GM18507 (cell line): Measurements from ENCODE around the gene CCDC88C.
A peak's percentile ranks its signal among the peaks of the same experiment; 100 is the strongest.

Source experiments
- DNase-seq: peaks from one replicate; pipeline ENCODE4 v3.0.0; 2011; ENCODE audit warnings: low read depth; ENCODE audit not compliant: insufficient read length; ENCODE audit errors: extremely low spot score
- FAIRE-seq: peaks from 2 replicates; lab custom pipeline; 2011; peaks lifted over from hg19 to GRCh38; lab: Jason Lieb, UNC

The CCDC88C gene

DNA sequence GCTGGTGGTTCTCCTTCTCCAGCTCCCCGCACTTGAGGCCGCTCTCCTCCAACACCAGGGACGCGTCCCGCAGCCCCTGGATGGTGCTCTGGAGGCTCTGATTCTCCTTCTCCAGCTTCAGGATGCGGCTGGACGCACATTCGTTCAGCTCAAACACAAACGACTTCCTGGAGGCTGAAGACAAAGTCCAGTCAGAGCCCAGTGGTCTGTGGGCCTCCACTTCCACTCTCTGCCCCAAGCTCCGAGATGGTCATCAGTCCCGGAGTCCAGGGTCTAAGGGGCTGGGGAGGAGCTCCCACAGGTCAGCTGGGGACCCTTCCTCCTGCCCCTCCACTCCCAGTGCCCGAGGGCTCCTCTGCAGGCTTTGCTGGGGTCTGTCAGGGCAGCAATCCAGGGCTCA, 96.5 kb downstream of the CCDC88C start:
- FAIRE-seq = no peak
- DNase-seq = no peak

DNA sequence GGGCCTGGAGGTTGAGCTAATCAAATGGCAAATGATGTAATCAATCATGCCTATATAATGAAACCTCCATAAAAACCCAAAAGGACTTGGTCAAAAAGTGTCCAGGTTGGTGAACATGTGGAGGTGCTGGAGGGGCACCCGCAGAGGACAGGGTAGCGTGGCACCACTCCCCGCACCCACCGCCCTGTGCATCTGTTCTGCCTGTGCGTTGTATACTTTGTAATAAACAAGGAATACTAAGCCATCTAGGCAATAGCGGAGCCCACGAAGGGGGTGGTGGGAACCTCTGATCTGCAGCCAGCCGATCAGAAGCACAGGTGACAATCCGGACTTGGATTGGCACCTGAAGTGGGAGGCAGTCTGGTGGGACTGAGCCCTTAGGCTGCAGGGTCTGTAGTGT, 97.4 kb downstream of the CCDC88C start:
- DNase-seq = no peak
- FAIRE-seq = no peak

DNA sequence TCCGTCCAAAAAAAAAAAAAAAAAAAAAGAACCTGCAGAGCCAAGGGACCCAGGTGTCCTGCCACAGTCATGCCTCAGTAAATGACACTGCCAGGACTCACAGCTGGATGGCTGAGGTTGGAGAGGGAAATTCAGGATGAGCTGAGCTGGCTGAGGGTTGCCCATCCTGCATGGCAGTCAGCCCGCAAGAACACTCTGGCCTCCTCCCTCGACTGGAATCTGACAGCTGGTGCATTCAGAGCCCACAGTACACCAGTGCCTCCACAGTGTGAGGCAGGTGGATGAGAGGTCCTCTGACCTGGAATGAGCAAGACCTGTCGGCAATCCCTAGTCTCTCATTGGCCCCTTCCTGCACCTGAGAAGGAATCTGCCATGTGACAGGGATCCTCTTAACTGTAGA, 98.7 kb downstream of the CCDC88C start:
- no peak for DNase-seq

DNA sequence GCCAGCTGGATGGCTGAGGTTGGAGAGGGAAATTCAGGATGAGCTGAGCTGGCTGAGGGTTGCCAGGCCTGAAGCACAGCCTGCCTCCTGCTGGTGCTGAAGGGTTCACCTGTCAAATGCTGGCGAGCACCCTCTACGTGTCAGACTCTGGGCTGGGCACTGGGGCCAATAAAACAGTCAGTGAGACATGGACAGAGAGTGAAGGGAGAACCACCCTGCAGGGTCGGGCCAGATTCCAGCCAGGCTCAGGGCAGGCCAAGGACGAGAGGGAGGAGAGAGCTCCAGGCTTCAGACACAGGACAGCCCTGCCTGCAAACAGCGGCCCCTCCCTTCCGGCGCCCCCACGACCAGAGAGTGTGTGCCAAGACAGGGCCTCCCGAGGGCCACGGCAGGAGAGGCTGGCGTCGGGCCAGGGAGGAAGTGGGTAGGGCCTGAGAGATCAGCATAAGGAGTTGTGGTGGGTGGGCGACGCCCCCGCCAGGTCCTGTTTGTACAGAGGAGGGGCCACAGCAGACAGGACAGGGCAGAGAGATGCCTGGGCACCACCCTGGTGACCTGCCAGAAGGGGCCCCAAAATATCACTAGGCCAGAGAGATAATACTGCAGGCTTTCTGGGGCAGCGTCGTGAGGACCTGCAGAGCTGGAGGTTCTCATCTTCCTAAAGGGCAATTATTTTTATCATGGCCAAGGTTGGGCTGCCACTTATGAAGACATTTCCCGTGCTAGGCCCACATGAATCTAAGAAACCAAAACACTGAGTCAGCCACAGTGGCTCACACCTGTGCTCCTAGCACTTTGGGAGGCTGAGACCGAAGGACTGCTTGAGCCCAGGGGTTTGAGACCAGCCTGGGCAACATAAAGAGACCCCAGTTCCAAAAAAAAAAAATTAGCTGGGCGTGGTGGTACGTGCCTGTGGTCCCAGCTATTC, 100.0 kb downstream of the CCDC88C start:
- peak; percentile 74 for FAIRE-seq
- no peak for DNase-seq

More for the DNA sequence above, 98.7 kb downstream of the CCDC88C start:
- FAIRE-seq = no peak

DNA sequence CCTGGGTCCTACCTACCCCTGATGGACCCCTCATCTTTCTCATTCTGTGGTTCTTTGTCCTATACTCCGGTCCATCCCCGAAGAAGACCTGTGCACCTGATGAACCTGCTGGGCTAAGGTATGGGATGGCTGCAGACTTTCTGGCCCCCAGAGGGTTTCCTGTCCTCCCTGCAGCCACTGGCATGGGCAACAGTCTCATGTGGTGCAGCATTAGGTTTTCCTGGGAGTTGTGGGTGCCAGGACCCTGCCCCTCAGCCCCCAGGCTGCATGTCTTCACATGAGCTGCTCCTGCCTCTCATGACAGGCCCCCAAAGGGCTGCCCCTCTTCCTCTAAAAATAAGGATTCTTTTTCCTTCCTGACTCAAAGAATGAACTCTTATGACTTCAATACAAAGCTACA, 100.9 kb downstream of the CCDC88C start:
- FAIRE-seq (no peak), DNase-seq (no peak)

DNA sequence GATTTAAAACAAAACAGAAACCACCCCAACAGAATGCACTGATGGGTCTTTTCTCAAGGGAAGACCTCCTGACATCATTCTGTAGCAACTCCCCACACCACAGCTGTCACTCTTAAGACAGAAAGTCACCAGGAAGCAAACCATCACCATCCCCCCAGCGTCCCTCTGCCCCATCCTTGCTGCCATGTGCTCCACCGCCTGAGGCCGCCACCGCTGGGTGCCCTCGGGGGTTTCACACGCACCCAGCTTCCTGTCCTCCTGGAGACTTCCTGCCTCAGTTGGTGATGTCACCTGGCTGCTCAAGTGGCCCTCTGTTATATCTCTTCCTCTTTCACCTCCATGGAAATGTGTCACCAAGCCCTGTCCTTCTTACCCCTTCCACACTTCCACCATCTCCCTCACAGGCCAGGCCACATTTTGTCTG, 101.8 kb downstream of the CCDC88C start:
- DNase-seq = peak; percentile 76
- peak; percentile 99 for FAIRE-seq

DNA sequence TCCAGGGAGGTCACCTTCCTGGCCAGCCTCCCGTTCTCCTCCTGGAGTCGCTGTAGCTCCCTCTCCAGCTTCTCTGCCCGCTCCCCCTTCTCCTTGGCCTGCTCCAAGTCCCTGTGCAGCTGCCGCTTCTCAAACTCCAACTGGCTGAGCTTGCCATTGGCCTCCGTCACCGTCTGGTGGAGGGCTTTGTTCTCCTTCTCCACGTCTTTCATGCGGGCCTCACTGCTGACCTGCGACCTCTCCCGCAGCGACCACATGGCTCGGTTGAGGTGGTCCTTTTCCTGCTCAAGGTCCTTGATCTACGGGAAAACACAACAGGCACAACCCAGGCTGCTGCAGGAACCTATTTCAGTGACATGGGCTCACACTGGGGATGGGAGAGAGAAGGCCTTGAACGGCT, 103.8 kb downstream of the CCDC88C start:
- FAIRE-seq (no peak), DNase-seq (no peak)

DNA sequence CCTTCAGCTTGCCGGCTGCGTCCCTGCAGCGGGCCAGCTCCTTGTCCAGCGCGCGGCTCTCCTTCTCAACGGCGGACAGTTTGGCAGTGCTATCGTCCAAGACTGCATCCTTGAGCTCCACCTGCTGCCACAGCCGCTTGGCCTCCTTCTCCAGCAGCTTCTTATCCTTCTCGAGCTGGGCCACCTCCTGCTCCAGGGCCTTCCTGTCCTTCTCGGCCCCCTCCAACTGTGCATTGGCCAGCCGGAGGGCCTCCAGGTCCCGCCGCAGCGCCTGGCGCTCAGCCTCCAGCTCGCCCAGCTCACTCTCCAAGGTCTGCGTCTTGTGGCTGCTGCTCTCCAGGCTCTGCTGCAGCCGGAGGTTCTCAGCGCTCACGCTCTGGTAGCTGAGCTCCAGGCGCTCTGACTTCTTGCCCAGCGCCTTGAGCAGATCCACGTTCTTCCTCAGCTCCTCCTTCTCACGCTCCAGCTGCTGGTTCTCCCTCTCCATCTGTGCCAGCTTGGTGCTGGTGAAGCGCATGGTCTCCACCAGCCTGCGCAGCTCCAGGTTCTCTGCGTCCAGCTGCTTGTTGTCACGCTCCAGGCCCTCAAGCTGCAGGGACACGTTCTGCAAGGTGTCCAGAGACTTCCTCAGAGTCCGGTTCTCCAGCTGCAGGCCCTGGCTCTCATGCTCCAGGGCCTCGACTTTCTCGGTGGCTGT, 104.3 kb downstream of the CCDC88C start:
- no peak for FAIRE-seq
- DNase-seq = no peak

DNA sequence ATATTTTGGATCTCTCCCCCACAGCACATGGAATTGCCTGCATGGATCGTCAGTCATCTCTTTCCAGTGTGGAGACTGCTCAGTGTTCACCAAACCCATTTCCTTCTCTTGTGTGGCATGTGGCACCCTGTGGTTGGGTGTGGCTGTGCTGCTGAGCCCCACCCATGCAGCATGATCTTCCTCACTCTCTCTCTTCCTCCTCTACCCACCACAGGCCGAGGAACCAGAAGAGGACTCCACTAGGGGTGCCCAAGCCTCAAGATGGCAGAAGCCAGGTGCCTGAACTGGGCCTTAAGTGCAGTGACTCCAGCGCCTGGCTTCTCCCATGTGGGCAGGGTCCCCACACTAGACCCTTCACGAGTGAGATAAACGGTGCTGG, 106.3 kb downstream of the CCDC88C start:
- FAIRE-seq = no peak
- no peak for DNase-seq

DNA sequence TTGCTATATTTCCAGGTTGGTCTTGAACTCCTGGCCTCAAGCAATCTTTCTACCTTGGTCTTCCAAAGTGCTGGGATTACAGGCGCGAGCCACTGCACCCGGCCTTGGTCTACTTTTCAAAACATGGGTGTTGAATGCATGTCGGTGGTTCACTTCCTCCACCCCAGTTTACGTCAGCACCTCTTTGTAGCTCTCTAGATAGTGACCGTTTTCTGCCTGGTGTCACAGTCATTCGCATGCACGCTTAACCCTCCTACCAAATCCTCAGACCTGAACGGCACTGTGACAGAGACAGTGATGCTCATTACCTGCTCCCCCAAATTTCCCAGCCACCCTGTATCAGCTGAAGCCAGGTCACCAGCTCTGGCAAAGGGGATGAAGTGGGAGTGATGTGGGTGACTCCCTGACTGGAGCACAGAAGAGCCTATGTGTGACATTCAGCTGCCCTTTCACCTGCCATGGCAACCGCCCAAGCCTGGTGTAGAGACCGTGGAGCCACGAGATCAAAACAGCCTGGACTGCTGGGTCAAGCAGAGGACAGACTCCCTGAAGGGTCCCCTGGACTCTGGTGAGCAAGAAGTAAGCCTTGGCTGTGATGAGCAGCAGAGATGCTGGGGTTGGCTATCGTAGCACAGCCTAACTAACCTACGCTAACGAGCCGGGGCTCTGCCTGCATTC, 106.9 kb downstream of the CCDC88C start:
- FAIRE-seq (no peak), DNase-seq (no peak)

DNA sequence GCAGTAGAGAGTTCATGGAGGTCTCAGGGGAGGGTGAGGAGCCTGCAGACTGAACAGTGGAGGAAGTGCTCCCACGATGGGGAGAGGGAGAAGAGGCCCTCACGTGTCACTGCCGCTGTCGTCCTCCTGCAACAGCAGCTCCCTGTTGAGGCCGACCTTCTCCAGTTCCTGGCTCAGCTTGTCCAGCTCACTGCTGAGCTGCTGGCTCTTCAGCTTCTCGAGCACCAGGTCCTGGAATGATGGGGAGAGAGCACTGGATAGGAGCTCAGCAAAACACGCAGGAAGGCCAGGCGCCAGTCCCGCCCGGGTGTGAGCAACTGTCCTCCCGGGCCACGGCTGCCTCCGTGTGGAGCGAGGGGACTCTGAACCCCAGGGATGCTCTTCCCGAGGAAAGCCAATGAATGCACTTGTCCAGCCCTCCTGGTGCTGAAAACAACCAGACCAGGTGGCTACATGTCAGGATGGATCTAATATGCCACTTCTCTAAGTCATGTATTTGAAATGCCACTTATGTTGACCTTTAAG, 107.8 kb downstream of the CCDC88C start:
- DNase-seq = no peak
- FAIRE-seq = no peak

DNA sequence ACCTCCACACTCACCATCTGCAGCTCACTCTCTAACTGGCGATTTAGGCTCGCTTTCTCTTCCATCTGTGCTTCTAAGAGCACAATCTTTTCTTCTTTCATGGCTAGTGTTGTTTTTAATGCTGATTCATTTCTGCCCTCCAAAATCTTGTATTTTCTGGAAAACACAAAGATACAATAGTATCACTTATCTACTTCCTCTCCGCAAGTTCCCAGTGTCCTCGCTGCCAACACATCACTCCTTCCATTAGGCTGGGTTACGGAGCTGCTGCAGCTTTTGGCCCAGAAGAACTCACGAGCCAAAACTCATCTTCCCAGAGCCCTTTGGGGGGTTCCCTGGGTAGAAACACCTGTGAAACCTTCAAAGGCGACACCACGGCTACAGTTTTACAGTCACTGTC, 109.3 kb downstream of the CCDC88C start:
- FAIRE-seq = no peak
- DNase-seq = no peak

DNA sequence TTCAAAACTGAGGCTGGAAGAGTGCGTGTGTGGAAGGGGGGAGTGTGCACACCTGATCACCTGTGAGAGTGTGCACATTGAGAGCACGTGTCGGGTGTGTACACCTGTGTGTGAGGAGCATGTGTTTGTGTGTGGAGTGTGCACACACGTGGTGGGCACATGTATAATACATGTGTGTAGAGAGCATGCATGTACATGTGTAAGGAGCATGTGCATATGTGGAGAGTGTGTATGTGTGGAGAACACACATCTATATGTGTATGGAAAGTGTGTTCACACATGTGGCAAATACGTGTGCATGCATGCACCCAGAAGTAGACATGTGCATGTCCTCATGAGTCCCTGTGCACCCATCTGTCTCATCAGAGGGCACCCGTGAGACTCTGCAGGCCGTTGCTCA, 110.0 kb downstream of the CCDC88C start:
- FAIRE-seq (no peak), DNase-seq (no peak)

DNA sequence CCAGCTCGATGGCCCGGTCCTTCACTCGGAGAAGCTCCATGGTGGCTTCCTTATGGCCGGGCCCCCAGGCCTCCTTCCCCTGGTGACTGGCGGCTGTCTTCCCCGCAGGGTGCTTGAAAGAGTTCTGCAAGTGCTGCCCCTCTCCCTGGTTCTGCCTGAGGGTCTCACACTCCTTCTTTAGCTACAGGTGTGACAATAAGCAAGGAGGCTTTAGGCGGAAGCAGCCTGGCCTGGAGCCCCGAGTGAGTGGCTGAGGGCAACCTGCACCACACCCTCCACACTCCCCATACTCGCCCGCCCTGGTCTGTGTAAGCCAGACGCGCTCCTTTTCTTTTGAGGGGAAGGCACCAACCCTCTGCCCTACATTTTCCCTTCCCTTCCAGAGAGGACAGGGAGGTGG, 110.6 kb downstream of the CCDC88C start:
- FAIRE-seq = no peak

DNA sequence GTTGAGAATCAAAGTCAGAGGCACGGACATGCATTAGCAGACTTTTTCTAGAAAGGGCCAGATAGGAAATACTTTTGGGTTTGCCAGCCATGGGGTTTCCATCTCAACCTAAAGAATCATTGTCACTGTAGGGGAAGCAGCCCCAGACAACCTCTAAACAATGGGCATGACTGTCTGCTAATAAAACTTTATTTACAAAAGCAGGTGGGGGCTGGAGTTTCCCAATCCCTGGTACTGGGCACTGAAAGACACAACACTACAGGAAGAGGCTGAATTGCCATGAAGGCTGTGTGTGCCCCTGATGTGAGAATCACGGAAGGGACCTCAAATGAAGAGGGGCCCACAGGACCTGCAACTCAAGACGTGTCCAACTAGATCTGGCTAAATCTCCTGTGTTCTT, 111.1 kb downstream of the CCDC88C start:
- DNase-seq (no peak), FAIRE-seq (no peak)

More for the DNA sequence above, 110.6 kb downstream of the CCDC88C start:
- no peak for DNase-seq

DNA sequence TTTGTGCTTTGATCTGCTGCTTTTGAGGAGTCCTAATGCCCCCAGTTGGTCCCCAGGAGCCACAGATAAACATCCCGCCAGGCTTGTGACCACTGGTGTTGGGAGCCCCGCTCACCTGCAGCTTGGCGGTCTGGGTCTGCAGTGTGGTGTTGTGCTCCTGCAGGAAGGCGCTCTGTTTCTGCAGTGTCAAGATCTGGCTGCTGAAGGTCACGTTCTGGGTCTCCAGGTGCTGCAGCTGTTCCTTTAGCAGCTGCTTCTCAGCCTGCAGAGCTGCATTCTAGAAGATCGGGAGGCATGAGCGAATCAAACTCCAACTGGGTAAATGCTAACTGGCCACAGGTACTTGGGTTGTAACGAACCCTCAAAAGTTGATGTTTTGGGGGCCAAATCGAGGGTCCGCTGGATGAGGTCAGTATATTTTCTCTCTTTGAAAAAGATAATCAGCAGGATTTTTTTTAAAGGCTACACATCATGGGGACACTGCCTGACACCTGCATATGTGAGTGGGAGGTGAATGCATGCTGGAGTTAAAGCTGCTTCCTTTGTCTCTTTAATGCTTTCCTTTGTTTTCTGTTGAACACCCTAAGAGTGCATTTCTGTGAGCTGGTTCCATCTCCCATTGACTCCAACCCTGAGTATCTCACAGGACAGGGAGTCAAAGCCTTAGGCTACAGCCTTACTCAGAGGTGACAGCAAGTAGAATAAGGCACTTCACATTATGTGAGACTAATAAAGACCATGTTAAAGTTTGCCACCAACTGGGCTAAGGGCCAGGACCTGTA, 111.8 kb downstream of the CCDC88C start:
- no peak for DNase-seq
- no peak for FAIRE-seq

DNA sequence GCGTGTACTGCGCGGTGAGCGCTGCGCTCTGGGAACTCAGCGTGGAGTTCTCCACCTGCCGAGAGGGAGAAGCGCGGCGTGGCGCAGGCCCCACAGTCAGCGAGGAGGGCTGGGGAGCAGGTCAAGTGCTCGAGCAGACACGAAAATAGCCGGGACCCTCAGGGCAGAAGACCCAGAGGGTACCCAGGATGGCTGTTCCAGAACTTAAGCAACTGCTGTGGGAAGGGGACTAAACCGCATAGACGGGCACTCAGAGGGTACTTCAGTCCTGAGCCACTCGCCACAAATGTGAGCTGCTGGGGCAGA, 113.7 kb downstream of the CCDC88C start:
- FAIRE-seq (no peak), DNase-seq (no peak)

DNA sequence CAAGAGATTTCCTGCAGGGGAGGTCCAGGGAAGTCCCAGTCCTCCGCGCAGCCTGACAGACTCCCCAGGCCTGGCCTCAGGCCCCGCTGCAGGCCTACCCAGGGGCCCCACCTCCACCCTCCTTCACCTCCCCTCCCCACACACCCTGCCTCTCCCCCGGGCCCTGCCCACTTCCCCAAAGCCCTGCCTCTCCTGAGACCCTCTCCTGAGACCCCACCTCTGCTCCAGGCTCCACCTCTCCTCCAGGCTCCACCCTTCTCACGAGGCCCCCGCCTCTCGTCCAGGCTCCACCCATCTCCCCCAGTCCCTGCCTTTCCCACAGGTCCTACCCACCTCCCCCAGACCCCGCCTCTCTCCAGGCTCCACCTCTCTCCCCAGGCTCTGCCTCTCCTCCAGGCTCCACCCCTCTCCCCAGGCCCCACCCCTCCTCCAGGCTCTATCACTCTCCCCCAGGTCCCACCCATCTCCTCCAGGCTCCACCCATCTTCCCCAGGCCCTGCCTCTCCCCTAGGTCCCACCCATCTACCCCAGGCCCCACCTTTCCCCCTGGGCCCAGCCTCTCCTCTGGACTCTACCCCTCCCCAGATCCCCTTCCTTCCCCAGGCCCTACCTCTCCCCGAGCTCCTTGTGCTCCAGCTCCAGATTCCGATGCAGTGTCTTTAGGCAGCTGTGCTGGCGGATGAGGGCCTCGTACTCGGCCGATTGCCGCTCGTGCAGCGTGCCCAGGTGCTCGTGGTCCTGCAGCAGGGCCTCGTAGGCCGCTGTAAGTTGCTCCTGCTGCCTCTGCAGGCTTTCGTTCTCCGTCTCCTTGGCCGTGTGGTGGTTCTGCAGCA, 114.3 kb downstream of the CCDC88C start:
- no peak for FAIRE-seq
- peak; percentile 71 for DNase-seq

DNA sequence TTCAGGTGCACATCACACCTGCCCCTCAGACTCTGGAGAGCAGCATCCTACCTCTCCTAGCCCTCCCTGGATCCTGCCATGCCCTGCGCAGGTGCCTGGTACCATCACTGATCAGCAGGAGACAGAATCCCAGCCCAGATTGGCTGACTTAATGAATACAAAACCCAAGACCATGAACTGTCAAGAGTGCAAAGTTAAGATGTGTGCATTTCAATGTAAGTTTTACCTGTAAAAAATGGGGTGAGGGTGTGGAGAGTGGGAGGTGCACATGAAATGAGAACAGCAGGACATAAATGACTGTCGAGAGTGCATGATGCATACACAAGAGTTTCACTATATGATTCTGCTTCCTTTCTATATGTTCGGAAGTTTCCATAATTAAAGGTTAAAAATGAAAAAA, 115.2 kb downstream of the CCDC88C start:
- DNase-seq (no peak), FAIRE-seq (no peak)
